H7 (cell line): ENCODE measurements around the gene GTF2F2. TPM values are rescaled to one million over a fixed set of nuclear protein-coding genes. Genes with fewer than 3 reads are reported as not detected.

Source experiments
- DNase-seq: peaks from one replicate; pipeline ENCODE4 v3.0.0; 2012
- H3K27me3 ChIP-seq: 2 replicates; pipeline ENCODE4 v1.6.0; 2011; ENCODE audit warnings: mild to moderate bottlenecking, low read length; ENCODE audit not compliant: control insufficient read depth, insufficient read depth
- H3K36me3 ChIP-seq: replicated peaks from 2 replicates; pipeline ENCODE4 v1.5.1; 2011; ENCODE audit warnings: low read length; ENCODE audit not compliant: control insufficient read depth, insufficient read depth
- H3K4me3 ChIP-seq: 2 replicates; pipeline ENCODE4 v1.5.1; 2011; ENCODE audit warnings: low read depth, mild to moderate bottlenecking, control low read depth, low read length, moderate library complexity; ENCODE audit not compliant: insufficient read depth
- total RNA-seq: library from RNA; depleted of rRNA; stranded (reverse); fragments of >200 nt; shearing (Covaris generic); gene quantifications from 2 replicates; pipeline ENCODE4 v1.2.3, GENCODE V29; 2014

GTF2F2 gene
- total RNA-seq, 1 experiment from 2014 or later = 30.6 TPM

GRCh38 chr13:45256254-45256653, 135.9 kb downstream of the GTF2F2 start:
- DNase-seq = no peak
- Histone ChIP-seq H3K36me3 (no peaks in the 10 kb centered on the region; the same call in 1 of the 2 replicates), H3K27me3 (no peaks in the 10 kb centered on the region), H3K4me3 (no peak overlapping the region)

GRCh38 chr13:45257638-45258333, 137.5 kb downstream of the GTF2F2 start:
- Histone ChIP-seq H3K27me3 (no peaks in the 10 kb centered on the region), H3K36me3 (no peaks in the 10 kb centered on the region; the same call in 1 of the 2 replicates), H3K4me3 (no peak overlapping the region)
- no peak for DNase-seq

- Histone ChIP-seq H3K4me3 (no peak overlapping the region), H3K27me3 (no peaks in the 10 kb centered on the region), H3K36me3 (no peaks in the 10 kb centered on the region; the same call in 1 of the 2 replicates)
- DNase-seq = peak; percentile 30
These were observed 138.0 kb downstream of the GTF2F2 start for GRCh38 chr13:45258334-45258675.

- Histone ChIP-seq H3K36me3 (no peaks in the 10 kb centered on the region), H3K27me3 (no peaks in the 10 kb centered on the region), H3K4me3 (no peak overlapping the region)
- no peak for DNase-seq
These were observed 146.9 kb downstream of the GTF2F2 start for GRCh38 chr13:45267215-45267614.

- Histone ChIP-seq H3K4me3 (no peak overlapping the region), H3K36me3 (no peaks in the 10 kb centered on the region), H3K27me3 (no peaks in the 10 kb centered on the region)
- peak; percentile 46 for DNase-seq
These were observed 148.9 kb downstream of the GTF2F2 start for GRCh38 chr13:45269204-45269603.

- Histone ChIP-seq H3K36me3 (peaks cover 2% of the 10 kb centered on the region; the same call in 1 of the 2 replicates), H3K4me3 (no peak overlapping the region), H3K27me3 (no peaks in the 10 kb centered on the region)
- no peak for DNase-seq
These were observed 156.6 kb downstream of the GTF2F2 start for GRCh38 chr13:45276913-45277312.

GRCh38 chr13:45278096-45278645, 157.9 kb downstream of the GTF2F2 start:
- no peak for DNase-seq
- peaks cover 2% of the 10 kb centered on the region; the same call in 1 of the 2 replicates for H3K36me3 ChIP-seq

GRCh38 chr13:45280011-45280410, 159.7 kb downstream of the GTF2F2 start:
- no peak for DNase-seq
- H3K27me3 ChIP-seq = no peaks in the 10 kb centered on the region
- no peak overlapping the region for H3K4me3 ChIP-seq
- H3K36me3 ChIP-seq = peaks cover 2% of the 10 kb centered on the region; the same call in 1 of the 2 replicates

More at GRCh38 chr13:45278096-45278645, 157.9 kb downstream of the GTF2F2 start:
- H3K4me3 ChIP-seq = no peak overlapping the region
- H3K27me3 ChIP-seq = no peaks in the 10 kb centered on the region

GRCh38 chr13:45280751-45281634, 160.7 kb downstream of the GTF2F2 start:
- Histone ChIP-seq H3K4me3 (no peak overlapping the region), H3K27me3 (no peaks in the 10 kb centered on the region), H3K36me3 (peaks cover 2% of the 10 kb centered on the region; the same call in 1 of the 2 replicates)
- peak; percentile 84 for DNase-seq

- no peak for DNase-seq
- Histone ChIP-seq H3K4me3 (no peak overlapping the region), H3K36me3 (no peaks in the 10 kb centered on the region), H3K27me3 (no peaks in the 10 kb centered on the region)
These were observed 162.7 kb downstream of the GTF2F2 start for GRCh38 chr13:45282994-45283393.

- no peak for DNase-seq
- Histone ChIP-seq H3K36me3 (no peaks in the 10 kb centered on the region), H3K4me3 (no peak overlapping the region), H3K27me3 (no peaks in the 10 kb centered on the region)
These were observed 169.7 kb downstream of the GTF2F2 start for GRCh38 chr13:45289936-45290563.

- no peaks in the 10 kb centered on the region for H3K27me3 ChIP-seq
- H3K36me3 ChIP-seq = no peaks in the 10 kb centered on the region
- no peak for DNase-seq
- no peak overlapping the region for H3K4me3 ChIP-seq
These were observed 171.9 kb downstream of the GTF2F2 start for GRCh38 chr13:45292176-45292575.

- no peak for DNase-seq
- H3K36me3 ChIP-seq = no peaks in the 10 kb centered on the region
- H3K4me3 ChIP-seq = no peak overlapping the region
- H3K27me3 ChIP-seq = no peaks in the 10 kb centered on the region
These were observed 175.2 kb downstream of the GTF2F2 start for GRCh38 chr13:45295536-45295935.

GRCh38 chr13:45296259-45296658, 175.9 kb downstream of the GTF2F2 start:
- Histone ChIP-seq H3K27me3 (no peaks in the 10 kb centered on the region), H3K4me3 (no peak overlapping the region)

More at GRCh38 chr13:45296259-45296658, 175.9 kb downstream of the GTF2F2 start:
- DNase-seq = no peak
- no peaks in the 10 kb centered on the region for H3K36me3 ChIP-seq
